Raji (cell line): ENCODE measurements around the gene DOK6.

Experiments
- POLR2A ChIP-seq: IDR thresholded peaks from 2 replicates; pipeline ENCODE4 v1.6.1; 2011; ENCODE audit warnings: low read depth, low read length, control low read depth; ENCODE audit not compliant: insufficient read depth

DOK6 gene

GRCh38 chr18:69622961-69623360 is 222.3 kb downstream of the DOK6 start:
- TF ChIP-seq POLR2A: no peak

DNA sequence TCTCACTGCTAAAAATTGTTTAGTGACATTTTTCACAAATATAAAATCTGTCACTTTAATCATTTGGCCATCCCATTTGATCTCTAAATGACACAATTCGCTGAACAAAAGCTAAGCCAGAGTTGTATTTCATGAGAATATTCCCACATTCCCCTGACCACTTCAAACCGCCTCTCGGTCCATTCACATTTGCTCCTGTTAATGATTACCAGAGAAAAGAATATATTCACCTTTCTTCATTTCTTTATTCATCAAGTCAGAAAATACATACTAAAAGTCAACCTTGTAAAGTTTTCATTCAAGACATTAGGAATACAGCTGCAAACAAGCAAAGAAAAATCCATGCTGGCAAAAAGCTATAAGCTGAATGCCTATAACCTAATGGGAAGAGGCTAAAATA is 225.5 kb downstream of the DOK6 start:
- no peak for TF ChIP-seq POLR2A

GRCh38 chr18:69626643-69627242 is 226.1 kb downstream of the DOK6 start:
- TF ChIP-seq POLR2A: no peak

DNA sequence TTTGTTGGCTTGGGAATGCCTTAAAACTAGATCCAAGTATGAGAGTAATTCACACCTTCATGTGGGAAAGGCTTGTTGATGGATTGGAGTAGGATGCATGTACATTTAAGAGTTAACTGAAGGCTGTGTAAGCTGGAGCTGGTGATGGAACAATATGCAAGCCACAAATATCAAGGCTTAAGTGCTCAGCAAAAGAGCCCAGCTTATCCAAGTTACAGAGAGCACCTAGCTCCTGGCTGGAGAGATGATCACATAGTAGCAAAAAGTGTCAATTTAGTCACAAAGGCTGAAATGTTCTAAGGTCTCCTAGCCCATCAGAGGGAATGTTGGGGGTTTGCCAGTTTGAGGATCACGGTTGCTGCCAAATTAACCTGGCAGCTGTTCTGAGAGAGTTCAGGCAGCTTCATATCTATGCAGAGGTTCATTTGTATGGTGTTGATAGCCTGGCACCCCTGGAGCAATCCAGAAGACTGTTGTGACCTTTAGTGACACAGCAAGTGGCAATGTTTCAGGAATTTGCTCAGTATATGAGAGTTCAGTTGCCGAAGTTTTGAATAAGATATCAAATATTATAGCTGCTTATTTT is 228.2 kb downstream of the DOK6 start:
- TF ChIP-seq POLR2A: no peak

- TF ChIP-seq POLR2A: no peak
Measured at GRCh38 chr18:69631281-69631680, 230.6 kb downstream of the DOK6 start.

- no peak for TF ChIP-seq POLR2A
Measured at GRCh38 chr18:69635482-69635881, 234.8 kb downstream of the DOK6 start.

- TF ChIP-seq POLR2A: no peak
Measured at GRCh38 chr18:69636529-69637301, 236.0 kb downstream of the DOK6 start.

DNA sequence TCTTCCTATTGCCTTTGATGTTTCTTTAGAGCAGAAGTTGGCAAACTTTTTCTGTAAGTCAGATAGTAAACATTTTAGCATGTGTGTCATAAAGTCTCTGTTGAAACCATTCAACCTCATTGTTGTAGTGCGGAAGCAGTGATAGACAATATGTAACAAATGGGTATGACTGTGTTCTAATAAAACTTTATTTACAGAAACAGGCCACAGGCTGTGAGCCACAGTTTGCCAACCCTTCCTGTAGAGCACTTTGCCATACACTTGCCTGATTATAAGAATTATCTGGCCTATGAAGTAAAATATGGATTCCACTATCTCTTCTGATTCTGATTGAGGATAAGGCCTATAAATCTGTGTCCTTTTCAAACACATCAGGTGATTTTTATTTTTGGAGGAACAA is 237.4 kb downstream of the DOK6 start:
- no peak for TF ChIP-seq POLR2A

DNA sequence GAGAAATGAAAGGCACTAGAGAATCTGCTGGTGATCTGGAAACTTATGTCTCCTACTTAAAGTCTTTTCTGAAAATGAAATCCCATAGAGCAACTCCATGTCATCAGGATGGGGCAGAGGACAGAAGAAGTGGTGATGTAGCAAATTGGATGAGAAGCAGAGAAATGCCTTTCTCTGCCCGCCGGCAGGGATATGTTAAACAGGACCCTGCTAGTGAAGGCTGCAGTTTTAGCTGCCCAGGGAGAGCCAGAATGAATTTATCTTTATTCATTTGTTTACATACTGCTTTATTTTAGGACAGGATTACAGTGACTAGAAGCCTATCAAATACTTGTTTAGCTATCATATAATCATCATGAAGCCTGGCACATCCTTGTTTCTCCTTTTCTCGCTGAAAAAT is 247.0 kb downstream of the DOK6 start:
- TF ChIP-seq POLR2A: no peak

DNA sequence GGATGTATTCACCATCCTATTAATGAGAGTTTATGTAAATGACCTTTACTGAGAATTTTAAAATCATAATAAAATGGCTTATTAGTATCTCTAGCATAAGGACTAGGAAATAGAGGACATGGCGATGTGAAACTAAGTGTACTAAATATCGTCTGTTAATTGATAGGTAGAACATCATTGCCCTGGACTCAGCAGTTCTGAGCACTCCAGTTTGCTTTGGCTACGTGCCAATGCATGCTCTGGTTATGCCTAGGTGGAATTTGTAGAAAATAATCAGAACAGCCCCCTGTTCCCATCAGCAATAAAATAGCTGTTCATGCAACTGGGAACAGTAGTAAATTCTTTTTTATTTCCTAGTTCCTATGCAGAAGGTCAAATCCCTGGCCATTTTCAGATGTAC is 247.8 kb downstream of the DOK6 start:
- no peak for TF ChIP-seq POLR2A

DNA sequence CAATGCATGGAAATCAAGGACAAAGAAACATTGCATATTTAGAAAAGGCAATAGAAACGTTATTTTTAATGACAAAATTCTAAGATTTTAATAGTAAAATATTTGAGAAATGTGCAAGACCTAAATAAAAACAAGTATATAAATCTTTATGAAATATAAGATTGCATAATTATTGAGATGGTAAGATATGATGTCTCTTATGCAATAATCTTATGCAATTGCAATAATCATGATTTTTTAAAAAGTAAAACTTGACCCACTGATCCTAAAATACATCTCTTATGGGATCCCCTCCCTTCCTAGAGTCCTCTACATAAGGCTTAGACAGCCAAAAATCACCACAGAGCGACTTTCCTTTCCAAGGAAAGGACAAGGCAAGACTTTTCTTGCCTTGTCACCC is 249.0 kb downstream of the DOK6 start:
- no peak for TF ChIP-seq POLR2A

DNA sequence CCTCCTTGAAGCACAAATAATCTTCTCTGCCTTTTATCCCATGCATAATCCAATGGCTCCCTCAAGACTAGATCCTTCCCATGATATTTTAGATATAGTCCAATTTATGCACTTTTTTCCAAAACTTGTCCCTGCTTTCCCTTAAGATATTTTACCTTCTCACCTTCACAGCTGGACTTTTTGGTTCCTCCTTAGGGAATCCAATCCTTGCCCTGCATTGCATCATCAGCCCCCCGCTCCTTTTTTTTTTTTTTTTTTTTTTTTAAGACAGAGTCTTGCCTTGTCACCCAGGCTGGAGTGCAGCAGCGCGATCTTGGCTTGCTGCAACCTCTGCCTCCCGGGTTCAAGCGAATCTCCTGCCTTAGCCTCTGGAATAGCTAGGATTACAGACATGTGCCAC is 250.6 kb downstream of the DOK6 start:
- no peak for TF ChIP-seq POLR2A

DNA sequence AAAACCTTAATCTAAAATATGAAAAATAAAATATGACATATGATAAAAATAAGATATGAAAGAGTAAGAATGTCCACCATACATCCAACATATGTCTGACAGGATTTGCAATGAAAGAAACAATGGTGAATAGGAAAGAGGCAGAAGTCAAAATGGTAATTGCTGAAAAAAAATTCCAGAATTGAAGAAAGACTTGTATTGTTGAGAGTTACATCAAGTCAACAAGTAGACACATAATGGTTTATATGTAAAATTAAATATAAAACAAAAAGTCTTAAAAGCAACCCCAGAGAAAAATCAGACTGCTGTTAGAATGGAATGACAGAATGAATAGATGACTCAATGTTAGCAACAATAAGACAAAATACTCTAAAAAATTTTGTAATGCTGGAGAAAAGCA is 255.1 kb downstream of the DOK6 start:
- TF ChIP-seq POLR2A: no peak

- no peak for TF ChIP-seq POLR2A
Measured at GRCh38 chr18:69658103-69658502, 257.4 kb downstream of the DOK6 start.

GRCh38 chr18:69658685-69659084 is 258.0 kb downstream of the DOK6 start:
- no peak for TF ChIP-seq POLR2A

DNA sequence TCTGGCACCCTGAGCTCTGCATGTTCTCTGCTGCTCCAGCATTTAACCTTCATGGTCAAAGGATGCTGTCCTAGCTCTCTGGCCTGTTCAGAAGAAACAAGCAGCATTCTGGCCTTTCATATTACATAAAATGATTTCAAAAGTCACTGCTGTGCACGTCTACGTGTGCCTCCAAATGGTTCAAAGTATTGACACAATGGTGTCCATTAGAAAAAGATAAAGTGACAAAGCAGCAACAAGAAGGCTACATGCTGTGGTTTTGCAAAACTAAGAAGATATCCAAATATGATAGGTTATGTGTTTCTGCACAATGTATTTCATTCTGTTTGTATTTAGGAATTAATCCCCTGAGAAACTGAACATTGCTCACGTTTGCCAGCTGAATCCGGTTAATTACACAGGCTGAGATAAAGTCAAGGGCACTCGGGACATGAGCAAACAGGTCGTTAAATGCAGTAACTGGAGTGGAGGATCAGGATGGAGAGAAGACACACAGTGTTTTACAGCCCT is 258.5 kb downstream of the DOK6 start:
- no peak for TF ChIP-seq POLR2A
